Neural cell (in vitro differentiated cells): ENCODE measurements around the gene VPS50. TPM values are rescaled to one million over a fixed set of nuclear protein-coding genes. Genes with fewer than 3 reads are reported as not detected.

Experiments
- H2AFZ ChIP-seq: fragments of 200-600, 300-800 bp; sonication (generic), shearing (Covaris generic); 2 replicates; pipeline ENCODE4 v1.6.0; 2014; ENCODE audit warnings: low read depth, mild to moderate bottlenecking, antibody characterized with exemption, low read length, moderate library complexity
- H3F3A ChIP-seq: fragments of 200-600 bp; shearing (Covaris generic); 2 replicates; pipeline ENCODE4 v1.6.1; 2016; ENCODE audit warnings: mild to moderate bottlenecking, moderate library complexity, mixed read lengths, antibody characterized with exemption, low read length; ENCODE audit not compliant: insufficient read depth, poor library complexity, severe bottlenecking
- H3K27ac ChIP-seq: fragments of 200-600, 300-800 bp; sonication (generic), shearing (Covaris generic); 2 replicates; pipeline ENCODE4 v1.5.1; 2014; ENCODE audit warnings: mild to moderate bottlenecking, low read length, moderate library complexity
- H3K27me3 ChIP-seq: fragments of 300-800, 200-600 bp; sonication (generic), shearing (Covaris generic); 2 replicates; pipeline ENCODE4 v1.6.0; 2014; ENCODE audit warnings: mild to moderate bottlenecking, low read depth, low read length, moderate library complexity; ENCODE audit not compliant: insufficient read depth
- H3K36me3 ChIP-seq: fragments of 300-800, 200-600 bp; sonication (generic), shearing (Covaris generic); 2 replicates; pipeline ENCODE4 v1.5.1; 2014; ENCODE audit warnings: mild to moderate bottlenecking, antibody characterized with exemption, low read length, moderate library complexity; ENCODE audit not compliant: insufficient read depth
- H3K4me2 ChIP-seq: fragments of 300-800, 200-600 bp; sonication (generic), shearing (Covaris generic); 2 replicates; pipeline ENCODE4 v1.6.0; 2014; ENCODE audit warnings: mild to moderate bottlenecking, low read length
- H3K4me3 ChIP-seq: fragments of 300-800, 200-600 bp; sonication (generic), shearing (Covaris generic); 2 replicates; pipeline ENCODE4 v1.5.1; 2014; ENCODE audit warnings: mild to moderate bottlenecking, low read length, moderate library complexity
- H3K79me2 ChIP-seq: fragments of 200-600 bp; shearing (Covaris generic); replicated peaks from 2 replicates; pipeline ENCODE4 v1.6.0; 2014; ENCODE audit warnings: mild to moderate bottlenecking, low read length, moderate library complexity; ENCODE audit not compliant: insufficient read depth
- H3K9ac ChIP-seq: fragments of 300-800, 200-600 bp; sonication (generic), shearing (Covaris generic); 2 replicates; pipeline ENCODE4 v1.6.1; 2016; ENCODE audit warnings: mild to moderate bottlenecking, low read length, mixed read lengths
- H3K9me2 ChIP-seq: fragments of 200-600 bp; shearing (Covaris generic); 2 replicates; pipeline ENCODE4 v1.6.1; 2016; ENCODE audit warnings: mild to moderate bottlenecking, low read length, mixed read lengths; ENCODE audit not compliant: insufficient read depth
- H3K9me3 ChIP-seq: fragments of 200-600, 300-800 bp; sonication (generic), shearing (Covaris generic); 2 replicates; pipeline ENCODE4 v1.6.1; 2016; ENCODE audit warnings: mild to moderate bottlenecking, mixed run types, low read length, moderate library complexity, mixed read lengths
- H4K20me1 ChIP-seq: fragments of 200-600 bp; shearing (Covaris generic); 2 replicates; pipeline ENCODE4 v1.6.1; 2016; ENCODE audit warnings: mild to moderate bottlenecking, mixed run types; ENCODE audit not compliant: insufficient read depth
- EP300 ChIP-seq: fragments of 450-650 bp; conservative IDR thresholded peaks from 2 replicates; pipeline ENCODE4 v1.6.1; 2014; ENCODE audit warnings: antibody characterized with exemption, mild to moderate bottlenecking, moderate library complexity; ENCODE audit not compliant: poor library complexity, severe bottlenecking
- EZH2 ChIP-seq: fragments of 200-600, 300-800 bp; shearing (Covaris generic), sonication (generic); IDR thresholded peaks from 2 replicates; pipeline ENCODE4 v1.6.1; 2014; ENCODE audit warnings: antibody characterized with exemption, low read length, borderline replicate concordance, mild to moderate bottlenecking; ENCODE audit not compliant: insufficient read depth, poor library complexity, severe bottlenecking
- MXI1 ChIP-seq: fragments of 450-650 bp; conservative IDR thresholded peaks from 2 replicates; pipeline ENCODE4 v1.6.1; 2014; ENCODE audit warnings: antibody characterized with exemption, mild to moderate bottlenecking; ENCODE audit not compliant: poor library complexity, severe bottlenecking
- POLR2AphosphoS5 ChIP-seq: IDR thresholded peaks from 2 replicates; pipeline ENCODE4 v1.6.1; 2012
- RAD21 ChIP-seq: fragments of 450-650 bp; conservative IDR thresholded peaks from 2 replicates; pipeline ENCODE4 v1.6.1; 2014; ENCODE audit warnings: antibody characterized with exemption, mild to moderate bottlenecking, moderate library complexity
- REST ChIP-seq: IDR thresholded peaks from 2 replicates; pipeline ENCODE4 v1.6.1; 2012; ENCODE audit warnings: borderline replicate concordance
- SMC3 ChIP-seq: fragments of 450-650 bp; conservative IDR thresholded peaks from 2 replicates; pipeline ENCODE4 v1.6.1; 2014; ENCODE audit warnings: antibody characterized with exemption, mild to moderate bottlenecking, moderate library complexity; ENCODE audit not compliant: poor library complexity
- TAF1 ChIP-seq: IDR thresholded peaks from 2 replicates; pipeline ENCODE4 v1.6.1; 2012; ENCODE audit warnings: low read depth
- polyA plus RNA-seq: library from polyadenylated mRNA; depleted of rRNA; stranded (reverse); fragments of >200 nt; gene quantifications from 2 replicates; pipeline ENCODE4 v1.2.3, GENCODE V29; 2014
- TF ChIP-seq, protein P1 (sequence below): fragments of 450-650 bp; IDR thresholded peaks from 2 replicates; pipeline ENCODE4 v1.5.1; 2014; ENCODE audit warnings: antibody characterized with exemption, mild to moderate bottlenecking, moderate library complexity; ENCODE audit not compliant: poor library complexity, severe bottlenecking

VPS50 gene
- polyA plus RNA-seq, 1 donor from 2014 or later = 58.2 TPM

GRCh38 chr7:93203496-93203895 is 28.7 kb upstream of the VPS50 start:
- H3K27me3 ChIP-seq = no peaks in the 10 kb centered on the region
- no peak overlapping the region for H3K9ac ChIP-seq

GRCh38 chr7:93205046-93205445 is 27.1 kb upstream of the VPS50 start:
- H3K27ac ChIP-seq = no peak overlapping the region
- H3F3A ChIP-seq = no peaks in the 10 kb centered on the region
- no peak overlapping the region for H3K4me3 ChIP-seq
- H3K36me3 ChIP-seq = no peaks in the 10 kb centered on the region
- no peaks in the 10 kb centered on the region for H4K20me1 ChIP-seq
- H2AFZ ChIP-seq = no peak overlapping the region
- H3K27me3 ChIP-seq = no peaks in the 10 kb centered on the region
- H3K79me2 ChIP-seq = no peaks in the 10 kb centered on the region
- no peak overlapping the region for H3K4me2 ChIP-seq
- no peaks in the 10 kb centered on the region for H3K9me2 ChIP-seq
- H3K9ac ChIP-seq = no peak overlapping the region
- TF ChIP-seq REST (no peak), SMC3 (no peak), POLR2AphosphoS5 (no peak), MXI1 (no peak), RAD21 (no peak)
- H3K9me3 ChIP-seq = no peaks in the 10 kb centered on the region

More at GRCh38 chr7:93203496-93203895, 28.7 kb upstream of the VPS50 start:
- Histone ChIP-seq H3K9me2 (no peaks in the 10 kb centered on the region), H3F3A (no peaks in the 10 kb centered on the region), H3K79me2 (no peaks in the 10 kb centered on the region), H3K36me3 (no peaks in the 10 kb centered on the region), H3K4me2 (no peak overlapping the region), H3K9me3 (no peaks in the 10 kb centered on the region), H4K20me1 (no peaks in the 10 kb centered on the region), H3K27ac (no peak overlapping the region), H3K4me3 (no peak overlapping the region), H2AFZ (no peak overlapping the region)
- no peak for TF ChIP-seq RAD21
- TF ChIP-seq REST = no peak
- no peak for TF ChIP-seq POLR2AphosphoS5
- no peak for TF ChIP-seq MXI1
- TF ChIP-seq, protein P1, sequence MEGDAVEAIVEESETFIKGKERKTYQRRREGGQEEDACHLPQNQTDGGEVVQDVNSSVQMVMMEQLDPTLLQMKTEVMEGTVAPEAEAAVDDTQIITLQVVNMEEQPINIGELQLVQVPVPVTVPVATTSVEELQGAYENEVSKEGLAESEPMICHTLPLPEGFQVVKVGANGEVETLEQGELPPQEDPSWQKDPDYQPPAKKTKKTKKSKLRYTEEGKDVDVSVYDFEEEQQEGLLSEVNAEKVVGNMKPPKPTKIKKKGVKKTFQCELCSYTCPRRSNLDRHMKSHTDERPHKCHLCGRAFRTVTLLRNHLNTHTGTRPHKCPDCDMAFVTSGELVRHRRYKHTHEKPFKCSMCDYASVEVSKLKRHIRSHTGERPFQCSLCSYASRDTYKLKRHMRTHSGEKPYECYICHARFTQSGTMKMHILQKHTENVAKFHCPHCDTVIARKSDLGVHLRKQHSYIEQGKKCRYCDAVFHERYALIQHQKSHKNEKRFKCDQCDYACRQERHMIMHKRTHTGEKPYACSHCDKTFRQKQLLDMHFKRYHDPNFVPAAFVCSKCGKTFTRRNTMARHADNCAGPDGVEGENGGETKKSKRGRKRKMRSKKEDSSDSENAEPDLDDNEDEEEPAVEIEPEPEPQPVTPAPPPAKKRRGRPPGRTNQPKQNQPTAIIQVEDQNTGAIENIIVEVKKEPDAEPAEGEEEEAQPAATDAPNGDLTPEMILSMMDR = no peak
- TF ChIP-seq EZH2 = no peak
- TF ChIP-seq TAF1 = no peak
- TF ChIP-seq SMC3 = no peak
- TF ChIP-seq EP300 = no peak
